Thyroid gland (tissue), 4 donors: ENCODE measurements around the gene ALDH1A1. TPM values are rescaled to one million over a fixed set of nuclear protein-coding genes. Genes with fewer than 3 reads are reported as not detected.

Experiments
- DNase-seq, 2 donors: peaks; one replicate each; pipeline ENCODE4 v3.0.0-alpha.2; 2019
- H3K27ac ChIP-seq, 3 donors: fragments of 200-600 bp; sonication (generic); 1 replicate in 2 of 3; 2 replicates in 1 of 3; pipeline ENCODE4 v1.5.1; 2016 to 2019; ENCODE audit warnings: mild to moderate bottlenecking in 1 of 3, moderate library complexity in 1 of 3
- H3K27me3 ChIP-seq: fragments of 200-600 bp; sonication (generic); one replicate; pipeline ENCODE4 v1.5.1; 2019
- H3K36me3 ChIP-seq, 2 donors: fragments of 200-600 bp; sonication (generic); one replicate each; pipeline ENCODE4 v1.5.1; 2016 to 2019
- H3K4me1 ChIP-seq, 2 donors: fragments of 200-600 bp; sonication (generic); one replicate each; pipeline ENCODE4 v1.5.1; 2017 to 2019
- H3K4me3 ChIP-seq, 3 donors: fragments of 200-600 bp; sonication (generic); replicated peaks in 1 of 3; 1 replicate in 2 of 3; 2 replicates in 1 of 3; pipeline ENCODE4 v1.5.1; 2016; ENCODE audit warnings: mild to moderate bottlenecking in 1 of 3
- H3K9me3 ChIP-seq: fragments of 200-600 bp; sonication (generic); one replicate; pipeline ENCODE4 v1.5.1; 2017
- POLR2A ChIP-seq, 2 donors: fragments of 450-650 bp; IDR thresholded peaks; one replicate each; pipeline ENCODE4 v1.6.1; 2017; ENCODE audit warnings: antibody characterized with exemption in 2 of 2, mild to moderate bottlenecking in 2 of 2, moderate library complexity in 1 of 2
- WGBS, 2 donors: methylation state at CpG; one replicate each; pipeline ENCODE4 v1.1.5; 2017; 5-methylcytosine and 5-hydroxymethylcytosine counted together
- intact Hi-C: fragments of 100-400 bp; cut with DNase I; formaldehyde crosslinking; loops from one replicate; pipeline ENCODE4 v1.15.1; 2023
- total RNA-seq, 4 donors: library from RNA; depleted of rRNA; stranded (reverse); fragments of >200 nt; gene quantifications; one replicate each; pipeline ENCODE4 v1.2.3, GENCODE V29; 2016
- TF ChIP-seq, protein P1 (sequence below), 6 experiments: fragments of 200-600 bp in 3 of 6; fragments of 450-650 bp in 3 of 6; sonication (generic) in 3 of 6; IDR thresholded peaks; one replicate each; pipeline ENCODE4 v1.5.1; 2016 to 2019; ENCODE audit warnings: antibody characterized with exemption in 6 of 6, mild to moderate bottlenecking in 2 of 6, inconsistent platforms in 1 of 6, moderate library complexity in 1 of 6

ALDH1A1 gene
- 100 to 1,000 TPM; 237 to 323 (median 293) TPM for total RNA-seq

DNA sequence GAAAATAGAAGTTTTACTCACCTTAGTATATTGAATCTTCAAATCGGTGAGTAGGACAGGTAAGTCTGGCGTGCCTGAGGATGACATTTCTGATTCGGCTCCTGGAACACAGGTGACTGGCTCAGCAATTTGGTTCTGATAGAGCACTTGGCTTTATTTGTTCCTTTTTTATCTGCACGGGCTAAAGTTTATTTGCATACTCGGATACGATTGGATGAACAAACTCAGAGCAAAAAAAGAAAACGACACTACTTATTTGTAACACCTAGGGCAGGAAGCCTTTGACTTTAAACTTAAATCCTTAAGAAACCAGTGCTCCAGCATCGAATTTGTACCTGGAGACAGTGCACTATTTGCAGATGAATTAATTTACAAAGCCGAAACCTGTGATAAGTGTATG is at the start of gene ALDH1A1:
TSS of gene ALDH1A1 (minus strand) at position 140 of the 400 bp plus-strand sequence. CDS start at position 87, 53 bp downstream.
- Histone ChIP-seq H3K36me3 (no peaks in the 10 kb centered on the region), H3K4me1 (peaks cover 26 to 32% of the 10 kb centered on the region in 2 donors), H3K4me3 (peak within 1 kb of the TSS; percentile 26 to 37 (median 27)), H3K27me3 (no peaks in the 10 kb centered on the region), H3K9me3 (no peaks in the 10 kb centered on the region), H3K27ac (peak within 1 kb of the TSS; percentile 76 to 89 (median 87))
- WGBS, 2 donors, result 10 to 13% methylated on average over 9 of the region's 9 CpGs
- intact Hi-C loops, result no loop called here
- TF ChIP-seq POLR2A (IDR thresholded peaks at IDR 0.05), result peak; percentile 38 to 97
- TF ChIP-seq, protein P1, sequence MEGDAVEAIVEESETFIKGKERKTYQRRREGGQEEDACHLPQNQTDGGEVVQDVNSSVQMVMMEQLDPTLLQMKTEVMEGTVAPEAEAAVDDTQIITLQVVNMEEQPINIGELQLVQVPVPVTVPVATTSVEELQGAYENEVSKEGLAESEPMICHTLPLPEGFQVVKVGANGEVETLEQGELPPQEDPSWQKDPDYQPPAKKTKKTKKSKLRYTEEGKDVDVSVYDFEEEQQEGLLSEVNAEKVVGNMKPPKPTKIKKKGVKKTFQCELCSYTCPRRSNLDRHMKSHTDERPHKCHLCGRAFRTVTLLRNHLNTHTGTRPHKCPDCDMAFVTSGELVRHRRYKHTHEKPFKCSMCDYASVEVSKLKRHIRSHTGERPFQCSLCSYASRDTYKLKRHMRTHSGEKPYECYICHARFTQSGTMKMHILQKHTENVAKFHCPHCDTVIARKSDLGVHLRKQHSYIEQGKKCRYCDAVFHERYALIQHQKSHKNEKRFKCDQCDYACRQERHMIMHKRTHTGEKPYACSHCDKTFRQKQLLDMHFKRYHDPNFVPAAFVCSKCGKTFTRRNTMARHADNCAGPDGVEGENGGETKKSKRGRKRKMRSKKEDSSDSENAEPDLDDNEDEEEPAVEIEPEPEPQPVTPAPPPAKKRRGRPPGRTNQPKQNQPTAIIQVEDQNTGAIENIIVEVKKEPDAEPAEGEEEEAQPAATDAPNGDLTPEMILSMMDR (IDR thresholded peaks at IDR 0.05), result no peak
- DNase-seq, result peak; percentile 68 to 72

DNA sequence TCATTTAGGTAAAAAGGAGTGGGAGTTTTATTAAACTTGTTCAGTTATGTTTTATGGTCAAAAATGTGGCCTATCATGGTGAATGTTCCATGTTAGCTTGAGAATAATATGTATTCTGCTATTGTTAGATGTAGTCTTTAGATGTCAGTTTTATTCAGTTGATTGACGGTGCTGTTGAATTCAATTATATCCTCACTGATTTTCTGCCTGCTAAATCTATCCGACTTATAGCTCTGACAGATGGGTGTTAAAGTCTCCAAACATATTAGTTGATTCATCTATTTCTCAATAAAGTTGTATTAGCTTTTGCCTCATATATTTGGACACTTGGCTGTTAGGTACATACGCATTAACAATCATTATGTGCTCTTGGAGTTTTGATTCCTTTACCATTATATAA is 49.0 kb upstream of the ALDH1A1 start:
- TF ChIP-seq POLR2A (IDR thresholded peaks at IDR 0.05), result no peak
- TF ChIP-seq, protein P1 (IDR thresholded peaks at IDR 0.05), result no peak
- DNase-seq, result no peak
- H3K4me1 ChIP-seq, result no peaks in the 10 kb centered on the region
- intact Hi-C loops, result no loop called here
- no peaks in the 10 kb centered on the region for H3K27me3 ChIP-seq
- H3K4me3 ChIP-seq, result no peak overlapping the region
- H3K27ac ChIP-seq, result no peak overlapping the region
- 96 to 98% methylated on average over 3 of the region's 3 CpGs for WGBS, 2 donors
- H3K36me3 ChIP-seq, result no peaks in the 10 kb centered on the region
- H3K9me3 ChIP-seq, result no peaks in the 10 kb centered on the region

DNA sequence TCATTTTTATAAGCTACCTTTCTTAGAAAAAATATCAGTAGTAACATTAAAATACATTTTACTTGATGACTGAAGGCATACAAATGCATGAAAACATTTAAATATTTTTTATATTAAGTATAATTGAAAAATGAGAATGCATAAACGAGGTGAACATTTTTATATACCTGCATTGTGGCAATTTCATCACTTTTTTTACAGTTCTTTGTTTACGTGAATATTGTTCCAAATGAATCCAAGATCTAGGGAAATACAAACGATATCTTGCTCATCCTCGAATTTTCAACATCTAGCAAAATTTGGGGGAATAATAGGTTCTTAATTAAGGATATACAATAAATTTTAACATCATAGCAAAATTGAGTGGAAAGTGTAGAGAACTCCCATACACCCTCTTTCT is 45.5 kb upstream of the ALDH1A1 start:
- no peak for DNase-seq
- H3K4me3 ChIP-seq, result no peak overlapping the region
- intact Hi-C loops, result no loop called here
- H3K27me3 ChIP-seq, result no peaks in the 10 kb centered on the region
- 92 to 93% methylated on average over 4 of the region's 4 CpGs for WGBS, 2 donors
- TF ChIP-seq POLR2A (IDR thresholded peaks at IDR 0.05), result no peak
- TF ChIP-seq, protein P1 (IDR thresholded peaks at IDR 0.05), result no peak
- no peak overlapping the region for H3K27ac ChIP-seq
- H3K9me3 ChIP-seq, result no peaks in the 10 kb centered on the region
- no peaks in the 10 kb centered on the region for H3K36me3 ChIP-seq
- H3K4me1 ChIP-seq, result no peaks in the 10 kb centered on the region

DNA sequence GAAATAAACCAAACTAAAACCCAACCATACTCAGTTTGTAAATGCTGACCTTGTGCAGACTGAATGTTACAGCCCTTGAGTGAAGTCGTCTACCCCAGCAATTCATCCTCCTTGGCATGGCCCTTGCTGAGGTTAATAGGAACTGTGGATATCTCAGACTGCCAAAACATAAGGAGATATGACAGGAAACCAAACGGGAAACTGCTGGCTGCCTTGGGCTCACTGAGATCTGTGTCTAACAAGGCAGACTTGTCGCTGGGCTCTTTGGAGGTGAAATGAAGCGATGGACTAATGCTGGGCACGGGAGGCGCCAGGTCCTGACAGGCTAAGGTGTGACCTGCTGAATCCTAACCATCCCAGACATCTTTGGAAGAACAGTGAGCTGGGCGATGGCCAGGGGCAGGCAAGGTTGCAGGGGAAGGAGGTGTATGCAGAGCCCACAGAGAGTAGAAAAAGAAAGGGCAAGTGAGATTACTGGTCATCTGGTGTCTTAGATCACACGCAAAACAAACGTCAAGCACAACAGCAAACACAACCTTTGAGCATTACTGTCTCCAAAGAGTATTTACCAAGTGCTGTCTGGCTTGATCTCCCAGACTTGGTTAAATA is 44.6 kb upstream of the ALDH1A1 start:
- Histone ChIP-seq H3K27ac (no peak overlapping the region), H3K9me3 (no peaks in the 10 kb centered on the region), H3K4me3 (no peak overlapping the region), H3K36me3 (no peaks in the 10 kb centered on the region), H3K4me1 (no peaks in the 10 kb centered on the region), H3K27me3 (no peaks in the 10 kb centered on the region)
- WGBS, 2 donors, result 47 to 55% methylated on average over 9 of the region's 9 CpGs
- TF ChIP-seq, protein P1 (IDR thresholded peaks at IDR 0.05), result no peak
- no peak for TF ChIP-seq POLR2A (IDR thresholded peaks at IDR 0.05)
- DNase-seq, result no peak
- intact Hi-C loops, result no loop called here

DNA sequence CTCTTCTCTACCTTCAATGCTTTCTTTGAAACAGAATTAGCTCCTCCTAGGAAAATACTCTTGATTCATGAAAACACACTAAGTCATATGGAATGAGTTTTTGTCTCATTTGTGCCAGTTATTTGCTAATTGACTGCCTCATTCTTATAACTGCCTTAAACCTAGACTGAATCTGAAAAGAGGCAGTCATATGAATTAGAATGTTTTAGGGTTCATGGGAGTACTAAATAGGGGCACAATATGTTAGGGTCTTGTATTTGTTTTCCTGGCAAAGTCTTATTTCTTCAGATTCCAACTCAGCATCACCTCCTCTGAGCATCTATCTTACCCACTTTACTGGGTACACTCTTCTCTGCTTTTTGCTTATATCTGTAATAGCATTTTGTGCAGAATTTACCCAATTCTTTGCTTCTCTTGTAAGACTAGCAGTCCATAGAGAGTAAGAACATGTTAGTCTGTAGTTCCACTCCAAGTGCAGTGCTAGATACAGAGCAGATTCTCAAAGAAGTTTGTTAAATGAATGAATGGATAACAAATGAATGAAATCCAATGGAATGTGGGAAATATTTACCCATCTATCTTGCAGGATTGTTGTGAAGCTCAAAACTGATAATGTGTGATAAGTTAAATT is 43.9 kb upstream of the ALDH1A1 start:
- no peaks in the 10 kb centered on the region for H3K4me1 ChIP-seq
- no peak overlapping the region for H3K27ac ChIP-seq
- TF ChIP-seq, protein P1 (IDR thresholded peaks at IDR 0.05), result no peak
- TF ChIP-seq POLR2A (IDR thresholded peaks at IDR 0.05), result no peak
- intact Hi-C loops, result no loop called here
- H3K9me3 ChIP-seq, result no peaks in the 10 kb centered on the region
- DNase-seq, result no peak
- H3K27me3 ChIP-seq, result no peaks in the 10 kb centered on the region
- no peak overlapping the region for H3K4me3 ChIP-seq
- H3K36me3 ChIP-seq, result no peaks in the 10 kb centered on the region
